ENCODE results near the gene CYP21A2. TPM values are rescaled to one million over a fixed set of nuclear protein-coding genes. Genes with fewer than 3 reads are reported as not detected.

The CYP21A2 gene
- total RNA-seq, 2 experiments from 2014 or later, result not detected

DNA sequence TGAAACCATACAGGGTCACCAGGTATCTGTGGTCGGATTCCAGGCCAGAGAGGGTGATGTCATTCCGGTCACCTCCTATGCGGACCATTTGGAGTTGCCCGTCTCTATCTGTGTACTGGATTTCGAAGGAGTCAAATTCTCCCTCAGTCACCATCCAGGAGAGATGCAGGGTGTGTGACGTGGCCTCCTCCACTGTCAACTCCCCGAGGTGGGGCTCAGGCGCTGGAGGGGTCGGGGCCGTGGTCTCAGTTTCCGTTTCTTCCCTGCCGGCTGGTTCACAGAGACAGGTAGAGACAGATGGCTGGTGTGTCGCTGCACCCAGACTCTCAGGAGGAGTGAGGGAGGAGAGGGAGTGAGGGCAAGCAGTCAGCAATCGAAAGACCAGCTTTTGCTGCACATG, 30.7 kb downstream of the CYP21A2 start:
- Histone ChIP-seq H3K36me3 (ENCODE audit: insufficient read depth, low read length) (no peaks in the 10 kb centered on the region), H3K4me2 (ENCODE audit: low read length) (no peak overlapping the region), H3K4me3 (ENCODE audit: low read depth, low read length, poor library complexity, severe bottlenecking) (no peak overlapping the region), H4K20me1 (ENCODE audit: insufficient read depth, low read length) (no peaks in the 10 kb centered on the region), H3K27ac (ENCODE audit: low read depth, low read length, poor library complexity, severe bottlenecking) (no peak overlapping the region), H3K4me1 (ENCODE audit: insufficient read depth, low read length, poor library complexity, severe bottlenecking) (no peaks in the 10 kb centered on the region), H3K9me3 (ENCODE audit: low read length) (no peaks in the 10 kb centered on the region), H3K9me2 (ENCODE audit: insufficient read depth, low read length) (no peaks in the 10 kb centered on the region), H2AFZ (ENCODE audit: low read length) (no peak overlapping the region), H3K79me2 (ENCODE audit: insufficient read depth, low read depth, low read length) (no peaks in the 10 kb centered on the region)
- intact Hi-C loops (cut with micrococcal nuclease; ENCODE audit: unreplicated experiment), result no loop called here
- no peak for DNase-seq (ENCODE audit: low spot score)
- POLR2A ChIA-PET, result no interaction called here
- TF ChIP-seq CTCF (conservative IDR thresholded peaks at IDR 0.05; ENCODE audit: low read length) (no peak), EZH2phosphoT487 (IDR thresholded peaks at IDR 0.05; ENCODE audit: borderline replicate concordance, low read depth, low read length) (no peak)
- no TSS peak for BruUV-seq (replicated peaks)
- CTCF ChIA-PET (ENCODE audit: unreplicated experiment), result no interaction called here

DNA sequence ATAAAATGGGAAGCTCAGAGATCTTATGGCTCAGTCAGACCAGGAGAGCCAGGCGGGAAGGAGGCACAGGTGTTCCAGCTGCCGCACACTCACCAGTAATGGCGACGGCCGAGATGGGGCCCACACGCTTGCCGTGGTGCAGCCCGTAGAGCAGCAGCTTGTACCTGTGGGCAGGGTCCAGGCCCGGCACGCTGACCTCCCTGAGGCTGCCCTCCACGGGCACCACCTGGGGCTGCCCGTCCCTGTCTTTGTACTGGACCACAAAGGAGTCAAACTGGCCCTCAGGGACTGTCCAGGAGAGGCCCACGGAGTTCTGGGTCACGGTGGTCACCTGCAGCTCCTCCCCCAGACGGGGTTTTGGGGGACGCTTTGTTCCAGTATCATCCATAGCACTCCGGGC, 31.2 kb downstream of the CYP21A2 start:
- POLR2A ChIA-PET, result no interaction called here
- Histone ChIP-seq H3K9me3 (ENCODE audit: low read length) (no peaks in the 10 kb centered on the region), H2AFZ (ENCODE audit: low read length) (no peak overlapping the region), H3K36me3 (ENCODE audit: insufficient read depth, low read length) (no peaks in the 10 kb centered on the region), H4K20me1 (ENCODE audit: insufficient read depth, low read length) (no peaks in the 10 kb centered on the region), H3K27ac (ENCODE audit: low read depth, low read length, poor library complexity, severe bottlenecking) (no peak overlapping the region), H3K79me2 (ENCODE audit: insufficient read depth, low read depth, low read length) (no peaks in the 10 kb centered on the region), H3K4me1 (ENCODE audit: insufficient read depth, low read length, poor library complexity, severe bottlenecking) (no peaks in the 10 kb centered on the region), H3K4me3 (ENCODE audit: low read depth, low read length, poor library complexity, severe bottlenecking) (no peak overlapping the region), H3K4me2 (ENCODE audit: low read length) (no peak overlapping the region), H3K9me2 (ENCODE audit: insufficient read depth, low read length) (no peaks in the 10 kb centered on the region)
- TF ChIP-seq CTCF (conservative IDR thresholded peaks at IDR 0.05; ENCODE audit: low read length), result no peak
- no peak for TF ChIP-seq EZH2phosphoT487 (IDR thresholded peaks at IDR 0.05; ENCODE audit: borderline replicate concordance, low read depth, low read length)
- BruUV-seq (replicated peaks), result no TSS peak
- CTCF ChIA-PET (ENCODE audit: unreplicated experiment), result no interaction called here
- DNase-seq (ENCODE audit: low spot score), result no peak
- intact Hi-C loops (cut with micrococcal nuclease; ENCODE audit: unreplicated experiment), result no loop called here

DNA sequence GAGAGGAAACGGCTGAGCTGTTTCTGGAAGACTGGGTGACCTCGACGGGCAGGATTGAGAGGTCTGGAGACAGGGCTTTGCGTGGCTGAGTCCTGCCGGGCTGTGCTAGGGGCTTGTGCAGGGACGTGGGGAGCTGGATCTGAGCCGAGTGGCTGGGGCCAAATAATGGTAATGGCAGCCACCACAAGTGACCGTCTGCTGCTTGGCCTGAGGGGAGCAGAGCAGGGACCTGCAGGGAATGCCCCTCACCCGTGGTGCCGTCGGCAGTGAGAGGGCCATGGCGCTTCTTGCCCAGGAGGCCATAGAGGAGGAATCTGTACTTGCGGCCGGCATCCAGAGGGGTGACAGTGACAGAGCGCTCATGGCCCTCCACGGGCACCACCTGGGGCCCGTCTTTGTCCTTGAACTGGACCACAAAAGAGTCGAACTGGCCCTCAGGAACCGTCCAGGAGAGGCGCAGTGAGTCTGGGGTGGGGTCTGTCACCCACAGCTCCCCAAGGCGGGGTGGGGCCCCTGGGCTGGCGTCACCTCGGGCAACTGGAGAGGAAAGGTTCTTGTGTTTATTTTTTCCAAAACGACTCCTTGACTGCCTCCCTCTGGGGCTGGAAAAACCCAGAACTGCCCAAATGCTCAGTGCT, 31.8 kb downstream of the CYP21A2 start:
- Histone ChIP-seq H3K36me3 (ENCODE audit: insufficient read depth, low read length) (no peaks in the 10 kb centered on the region), H3K27ac (ENCODE audit: low read depth, low read length, poor library complexity, severe bottlenecking) (no peak overlapping the region), H3K9me2 (ENCODE audit: insufficient read depth, low read length) (no peaks in the 10 kb centered on the region), H3K9me3 (ENCODE audit: low read length) (no peaks in the 10 kb centered on the region), H4K20me1 (ENCODE audit: insufficient read depth, low read length) (no peaks in the 10 kb centered on the region), H3K79me2 (ENCODE audit: insufficient read depth, low read depth, low read length) (no peaks in the 10 kb centered on the region), H3K4me1 (ENCODE audit: insufficient read depth, low read length, poor library complexity, severe bottlenecking) (no peaks in the 10 kb centered on the region), H3K4me3 (ENCODE audit: low read depth, low read length, poor library complexity, severe bottlenecking) (no peak overlapping the region), H3K4me2 (ENCODE audit: low read length) (no peak overlapping the region), H2AFZ (ENCODE audit: low read length) (no peak overlapping the region)
- no TSS peak for BruUV-seq (replicated peaks)
- intact Hi-C loops (cut with micrococcal nuclease; ENCODE audit: unreplicated experiment), result no loop called here
- no peak for TF ChIP-seq EZH2phosphoT487 (IDR thresholded peaks at IDR 0.05; ENCODE audit: borderline replicate concordance, low read depth, low read length)
- no peak for TF ChIP-seq CTCF (conservative IDR thresholded peaks at IDR 0.05; ENCODE audit: low read length)
- POLR2A ChIA-PET, result no interaction called here
- no peak for DNase-seq (ENCODE audit: low spot score)
- CTCF ChIA-PET (ENCODE audit: unreplicated experiment), result no interaction called here

Data from OCI-LY7 (cell line).